ENCODE results near the gene SFXN3.

Gene SFXN3

DNA sequence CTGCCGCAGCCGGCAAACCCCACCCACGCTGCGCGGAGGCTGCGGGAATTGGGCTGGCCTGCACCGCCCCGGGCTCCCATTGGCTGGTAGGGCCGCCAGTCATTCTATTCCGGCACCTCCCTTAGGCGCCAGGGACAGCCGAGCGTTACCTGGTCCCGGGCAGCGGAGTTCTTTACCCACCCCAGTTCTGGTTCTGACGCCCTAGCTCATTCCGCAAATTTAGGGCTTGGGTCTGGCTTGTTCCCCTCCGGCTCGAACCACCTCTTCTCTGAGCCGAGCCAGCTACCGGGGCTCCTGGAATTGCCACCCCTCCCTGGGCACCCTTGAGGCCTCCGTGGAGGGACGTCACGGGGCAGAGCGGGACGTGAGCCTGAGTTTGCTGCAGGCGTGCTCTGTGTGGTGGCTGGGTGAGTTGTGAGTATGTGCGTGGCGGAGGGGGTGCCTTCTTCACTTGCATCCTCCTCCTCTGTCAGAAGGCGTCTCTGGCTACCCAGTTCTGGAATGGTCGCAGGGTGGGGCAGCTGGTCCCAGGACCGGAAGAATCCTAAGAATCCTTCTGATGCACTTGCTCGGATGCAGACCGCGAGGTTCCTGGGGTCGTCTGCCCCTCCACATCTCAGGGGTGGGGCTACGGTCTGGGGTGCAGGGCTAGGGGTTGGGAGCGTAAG lies at the start of gene SFXN3, which contains the start of gene PDZD7:
Gene SFXN3 (plus strand): TSS at position 107 of the 668 bp plus-strand sequence. CDS start 3,461 bp downstream, outside the sequence.
Gene PDZD7 (minus strand): TSS at position 2 of the 668 bp plus-strand sequence. CDS start 910 bp downstream, outside the sequence.
- peak; percentile 97 for DNase-seq

- DNase-seq: no peak
Observed at GRCh38 chr10:100982916-100983830, 47.9 kb upstream of the SFXN3 start.

- DNase-seq: no peak
Observed at GRCh38 chr10:100983868-100984671, 47.0 kb upstream of the SFXN3 start.

- DNase-seq: no peak
Observed at GRCh38 chr10:100984672-100985177, 46.3 kb upstream of the SFXN3 start.

DNA sequence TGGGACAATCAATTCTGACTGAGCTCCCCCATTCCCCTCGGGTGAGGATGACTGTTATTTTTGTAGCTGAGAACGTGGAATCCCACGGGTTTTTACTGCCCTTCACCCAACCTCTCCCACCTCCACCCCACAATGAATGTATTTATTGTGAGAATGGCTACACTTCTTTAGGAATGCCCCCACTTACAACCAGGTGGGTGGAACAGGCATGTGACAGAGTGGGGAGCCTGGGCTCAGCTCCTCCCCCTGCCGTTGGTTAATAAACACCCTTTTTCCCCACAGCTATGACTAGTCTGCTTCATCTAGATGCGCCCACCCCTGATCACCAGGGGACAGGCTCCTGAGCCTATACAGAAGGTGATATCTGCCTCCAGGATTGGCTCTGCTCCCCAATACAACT lies 45.7 kb upstream of the SFXN3 start:
- DNase-seq: no peak

DNA sequence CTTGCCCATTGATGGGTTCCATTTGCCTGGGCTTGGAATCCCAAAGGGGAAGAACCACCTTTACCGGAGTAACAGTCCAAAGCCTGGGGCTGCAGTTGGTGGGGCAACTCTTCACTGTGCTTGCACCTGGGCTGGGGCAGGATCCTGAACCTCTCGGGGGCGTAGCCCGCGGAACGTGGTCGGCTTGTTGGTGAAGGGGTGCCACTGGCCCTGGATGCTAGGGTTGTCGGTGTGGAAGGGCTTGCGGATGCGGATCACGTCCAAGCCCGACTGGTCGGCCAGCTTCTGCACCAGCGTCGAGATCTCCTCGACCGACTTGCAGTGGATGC lies 44.4 kb upstream of the SFXN3 start:
- DNase-seq: no peak

GRCh38 chr10:100986952-100987684 lies 43.9 kb upstream of the SFXN3 start, which contains the start of the genes MRPL43 and TWNK:
Gene MRPL43, minus strand, starts transcription at chr10:100987497. Its CDS starts 54 bp downstream, at chr10:100987443.
Gene TWNK, plus strand, starts transcription at chr10:100987543. Its CDS starts 668 bp downstream, at chr10:100988211.
- DNase-seq: peak; percentile 91

- no peak for DNase-seq
Observed at GRCh38 chr10:100987685-100988049, 43.4 kb upstream of the SFXN3 start.

GRCh38 chr10:100988166-100988565 lies 42.9 kb upstream of the SFXN3 start:
- DNase-seq: no peak

GRCh38 chr10:100989088-100989487 lies 41.9 kb upstream of the SFXN3 start:
- no peak for DNase-seq

GRCh38 chr10:100993986-100994708 lies 36.9 kb upstream of the SFXN3 start:
- DNase-seq: peak; percentile 50

GRCh38 chr10:100995181-100995580 lies 35.9 kb upstream of the SFXN3 start:
- no peak for DNase-seq

GRCh38 chr10:100996678-100997359 lies 34.2 kb upstream of the SFXN3 start:
- DNase-seq: peak; percentile 82

DNA sequence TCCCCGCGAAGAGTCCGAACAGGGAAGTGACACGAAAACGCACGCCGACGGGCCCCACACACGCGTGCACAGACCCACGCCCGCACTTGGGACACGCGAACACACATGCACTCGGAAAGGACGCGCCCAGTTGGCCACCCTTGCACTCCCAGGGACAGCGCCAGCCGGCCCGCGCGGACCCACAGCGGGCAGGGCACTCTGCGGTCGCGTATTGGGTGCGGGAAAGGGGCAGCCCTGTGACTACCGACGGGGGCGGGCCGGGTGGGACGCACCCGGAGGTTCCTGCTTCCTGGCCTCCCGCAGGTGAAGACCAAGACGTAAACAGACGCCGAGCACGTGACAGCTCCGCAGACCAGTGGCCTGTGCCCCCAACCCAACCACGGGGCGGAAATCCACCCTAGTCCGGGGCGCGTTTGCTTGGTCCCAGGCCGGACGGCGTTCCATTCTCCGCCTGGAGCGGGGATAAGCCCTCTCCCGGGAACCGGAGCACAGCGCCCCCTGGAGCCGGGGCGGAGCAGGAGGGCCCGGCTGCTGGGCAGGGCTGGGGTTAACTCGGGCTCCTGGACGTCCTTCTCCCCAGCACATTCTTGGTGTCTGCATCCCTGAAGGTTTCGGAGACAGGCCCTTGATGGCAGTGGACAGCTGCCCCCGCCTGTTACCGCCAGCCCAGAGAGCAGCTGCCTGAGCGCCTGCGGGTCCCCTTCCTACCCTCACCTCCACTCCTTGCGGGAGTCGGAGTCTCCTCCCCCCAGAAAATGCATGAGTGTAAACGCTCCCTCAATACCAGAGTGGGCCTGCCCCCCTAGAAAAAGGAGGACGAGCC lies 33.5 kb upstream of the SFXN3 start:
- peak; percentile 95 for DNase-seq

DNA sequence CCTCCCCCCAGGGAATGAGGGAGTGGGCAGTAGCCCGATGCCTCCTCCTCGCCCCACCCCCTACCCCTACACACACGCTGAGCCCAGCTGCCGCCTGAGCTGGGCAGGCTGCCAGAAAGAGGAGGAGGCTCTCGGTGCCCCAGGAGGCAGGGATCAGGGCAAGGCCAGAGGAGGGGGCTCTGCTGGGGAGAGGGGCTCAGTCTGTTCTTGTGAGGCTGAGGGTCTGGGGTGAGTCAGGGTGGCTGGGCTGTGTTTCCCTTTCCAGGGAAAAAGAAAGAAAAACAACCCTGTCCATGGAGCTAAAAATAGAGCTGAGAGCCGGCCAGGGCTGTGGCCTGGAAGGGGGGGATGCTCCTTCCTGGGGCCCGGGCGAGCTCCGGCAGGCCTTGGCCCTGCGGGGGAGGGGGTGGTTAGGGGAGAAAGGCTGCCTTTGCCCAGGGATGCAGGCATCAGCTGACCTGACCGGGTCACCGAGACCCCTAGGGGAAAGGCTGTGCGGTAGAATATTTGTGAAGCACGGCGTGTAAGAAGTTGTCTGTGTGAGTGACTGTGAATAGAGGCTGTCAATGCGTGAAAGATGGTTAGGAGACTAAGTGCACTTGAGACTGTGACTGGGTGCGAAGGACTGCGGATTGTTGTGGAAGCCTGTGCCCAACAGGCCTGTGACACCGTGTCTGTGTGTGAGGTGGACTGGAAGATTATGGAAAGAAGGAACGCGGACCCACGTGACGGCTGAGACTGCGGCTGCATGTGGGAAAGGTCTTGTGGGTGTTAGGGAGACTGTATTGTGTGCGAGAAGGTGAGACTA lies 32.6 kb upstream of the SFXN3 start:
- DNase-seq: peak; percentile 95

DNA sequence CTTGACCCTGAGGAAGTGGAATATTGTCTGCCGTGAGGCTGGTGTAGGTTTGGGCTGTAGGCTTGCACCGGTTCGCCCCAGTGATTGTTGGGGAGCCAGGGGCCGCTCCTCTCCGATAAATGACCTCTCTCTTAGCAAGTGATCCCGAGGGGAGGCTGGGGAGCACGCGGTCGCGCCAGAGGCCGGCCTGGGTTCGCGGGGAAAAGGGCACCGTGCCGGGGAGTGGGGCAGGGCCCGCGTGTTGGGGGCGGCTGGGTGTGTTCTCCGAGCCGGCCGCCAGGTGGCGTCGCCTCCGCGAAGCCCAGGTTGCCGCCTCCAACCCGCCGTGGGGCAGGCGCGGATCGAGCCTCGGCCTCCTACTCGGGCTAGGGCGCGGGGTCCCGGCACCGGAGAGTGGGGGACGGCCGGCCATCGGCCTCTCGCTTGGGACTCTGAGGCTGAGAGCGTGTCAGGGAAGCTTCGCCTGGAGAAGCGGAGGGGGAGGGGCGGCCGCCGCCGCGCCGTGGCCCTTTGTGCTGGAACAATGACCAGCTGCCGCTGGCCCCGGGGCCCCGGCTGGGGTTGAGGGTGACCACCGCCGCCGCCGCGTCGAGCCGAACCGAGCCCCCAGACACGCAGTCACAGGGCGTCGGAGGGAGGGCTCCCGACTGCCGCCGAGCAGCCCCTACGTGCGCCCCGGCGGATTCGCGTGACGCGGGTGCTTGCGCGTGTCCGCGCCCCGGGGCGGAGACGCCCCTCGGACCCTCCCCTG lies 31.9 kb upstream of the SFXN3 start:
- DNase-seq: peak; percentile 87

- no peak for DNase-seq
Observed at GRCh38 chr10:100999742-101000126, 31.3 kb upstream of the SFXN3 start, which contains the start of gene LZTS2. Gene LZTS2, plus strand, starts transcription at chr10:100999808. Its CDS starts 2,731 bp downstream, at chr10:101002539.
